Hematopoietic multipotent progenitor cell treated with erythropoietin and hydrocortisone succinate and interleukin-3 and kit ligand, for 15 days (in vitro differentiated cells): ENCODE data around the gene ALDH1A2.

Experiments used
- DNase-seq: peaks from one replicate; pipeline ENCODE4 v3.0.0-alpha.2; 2015; ENCODE audit warnings: low spot score

Gene ALDH1A2

DNA sequence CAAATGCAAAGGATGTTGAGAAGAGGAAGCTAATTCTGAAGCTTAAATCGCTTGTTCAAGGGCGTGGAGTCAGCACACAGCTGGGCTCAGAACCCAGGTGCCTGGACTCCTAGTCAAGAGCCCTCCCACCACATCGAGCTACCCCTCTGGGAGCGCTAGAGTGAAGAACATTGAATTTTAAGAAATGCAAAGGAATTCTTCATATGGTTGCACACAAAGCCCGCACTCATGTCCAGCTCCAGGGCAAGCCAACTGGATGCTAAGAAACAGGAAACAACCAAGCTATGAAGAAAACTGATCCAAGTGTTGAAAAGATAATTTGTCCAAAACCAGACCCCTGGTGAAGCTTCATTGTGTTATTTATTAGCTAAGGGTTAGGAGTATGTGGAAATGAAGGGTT lies 122.3 kb downstream of the ALDH1A2 start:
- DNase-seq = no peak

- no peak for DNase-seq
These were observed 123.7 kb downstream of the ALDH1A2 start for GRCh38 chr15:57941816-57942215.

- DNase-seq = no peak
These were observed 133.2 kb downstream of the ALDH1A2 start for GRCh38 chr15:57932348-57932747.

GRCh38 chr15:57931570-57931969 lies 133.9 kb downstream of the ALDH1A2 start:
- no peak for DNase-seq

DNA sequence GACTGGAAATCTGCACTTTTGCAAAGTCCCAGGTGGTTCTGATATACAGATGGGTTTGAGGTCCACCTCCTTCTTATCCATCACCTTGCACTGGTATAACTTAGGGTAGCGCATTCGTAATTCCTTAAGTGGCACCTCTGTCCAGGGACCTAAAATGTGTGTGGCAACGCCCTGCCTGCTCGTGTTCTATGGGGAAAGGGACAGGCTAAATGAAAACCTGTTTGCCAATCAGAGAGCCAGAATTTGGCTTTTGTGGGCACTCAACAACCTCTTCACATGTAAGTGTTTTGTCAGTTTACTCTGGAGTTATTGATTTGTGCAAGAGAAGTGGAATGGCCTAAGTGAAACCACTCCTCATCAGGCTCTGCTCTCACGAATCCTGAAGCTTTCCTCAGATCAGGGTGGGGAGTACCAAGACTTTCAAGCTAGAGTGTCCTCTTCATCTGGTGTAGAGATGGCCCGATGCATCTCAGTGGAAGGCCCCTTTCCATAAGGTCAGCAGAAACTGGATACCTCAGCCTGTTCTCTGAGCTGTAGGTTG lies 138.3 kb downstream of the ALDH1A2 start:
- no peak for DNase-seq

- no peak for DNase-seq
These were observed 139.9 kb downstream of the ALDH1A2 start for GRCh38 chr15:57925650-57926049.

- DNase-seq = no peak
These were observed 140.9 kb downstream of the ALDH1A2 start for GRCh38 chr15:57924598-57924997.

DNA sequence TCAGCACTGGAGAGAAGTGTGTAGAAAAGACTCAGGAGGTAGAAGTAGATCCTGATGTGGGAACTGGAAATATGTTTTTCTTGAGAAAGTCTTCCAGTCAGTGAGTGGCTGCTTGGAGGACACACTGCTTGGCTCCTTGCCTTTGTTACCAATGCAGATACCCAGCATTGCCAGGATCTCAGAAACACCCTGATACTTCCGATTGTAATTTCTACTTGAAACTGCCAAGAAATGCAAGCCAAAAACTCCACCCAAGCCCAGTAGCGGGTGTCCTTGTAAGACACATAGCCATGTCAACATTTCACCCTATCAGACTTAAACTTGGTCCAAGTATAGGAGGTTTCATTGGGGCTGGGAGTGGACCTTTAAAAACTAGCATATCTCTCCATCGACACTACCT lies 141.8 kb downstream of the ALDH1A2 start:
- no peak for DNase-seq

DNA sequence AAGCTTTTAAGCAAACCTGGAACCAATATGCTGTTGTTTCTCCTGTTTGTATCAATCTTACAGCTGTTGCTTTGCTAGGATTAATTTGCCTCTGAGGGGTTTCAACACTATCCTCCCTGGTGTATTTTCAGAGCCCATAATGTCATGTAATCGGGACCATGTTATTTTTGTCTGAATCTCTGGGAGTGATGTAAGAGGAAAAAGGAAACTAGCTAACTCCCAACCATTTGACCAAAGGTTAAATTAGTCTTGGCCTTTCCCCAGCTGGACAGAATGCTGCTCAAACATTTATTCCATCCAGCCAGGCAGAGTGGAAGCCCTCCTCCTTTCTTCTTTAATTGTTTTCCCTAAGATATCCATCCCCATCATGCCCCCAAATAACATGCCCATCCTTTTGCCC lies 142.2 kb downstream of the ALDH1A2 start:
- DNase-seq = no peak

DNA sequence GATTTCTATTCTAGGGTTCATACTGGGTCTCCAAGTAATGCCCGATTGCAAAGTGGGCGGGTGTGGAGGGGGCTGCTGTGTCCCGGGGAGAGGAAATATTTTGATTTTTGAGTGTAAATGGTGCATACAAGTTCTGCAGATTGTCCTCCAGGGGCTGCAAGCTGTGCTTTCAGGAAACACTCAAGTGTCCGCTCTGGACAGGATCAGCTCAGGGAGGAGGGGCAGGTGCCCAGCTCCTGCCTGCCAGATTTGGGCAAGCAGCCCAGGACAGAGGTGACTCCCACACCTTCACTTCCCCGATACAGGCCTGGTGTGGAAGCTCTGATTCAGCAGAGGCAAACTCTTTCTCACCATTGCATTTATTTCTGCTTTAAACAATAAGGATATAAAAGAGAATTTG lies 142.7 kb downstream of the ALDH1A2 start:
- no peak for DNase-seq

GRCh38 chr15:57921371-57921770 lies 144.1 kb downstream of the ALDH1A2 start:
- DNase-seq = no peak

DNA sequence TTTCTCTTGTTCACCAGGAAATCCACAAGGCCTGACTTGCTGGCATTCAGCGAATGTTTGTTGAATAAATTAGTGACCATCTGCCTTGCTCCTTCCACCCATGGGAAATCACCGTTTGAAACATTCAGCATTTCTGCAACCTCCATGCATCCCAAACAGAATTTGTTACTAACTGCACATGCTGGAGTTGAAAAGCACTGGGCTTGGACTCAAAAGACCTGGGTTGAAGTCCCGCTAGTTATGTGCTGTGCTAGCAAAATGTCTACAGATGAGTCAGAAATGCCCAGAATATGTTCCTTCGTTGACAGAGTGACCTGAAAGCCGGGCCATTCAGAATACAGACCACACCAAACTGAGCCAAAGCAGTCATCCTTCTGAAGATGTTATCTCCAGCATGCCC lies 144.6 kb downstream of the ALDH1A2 start:
- no peak for DNase-seq

DNA sequence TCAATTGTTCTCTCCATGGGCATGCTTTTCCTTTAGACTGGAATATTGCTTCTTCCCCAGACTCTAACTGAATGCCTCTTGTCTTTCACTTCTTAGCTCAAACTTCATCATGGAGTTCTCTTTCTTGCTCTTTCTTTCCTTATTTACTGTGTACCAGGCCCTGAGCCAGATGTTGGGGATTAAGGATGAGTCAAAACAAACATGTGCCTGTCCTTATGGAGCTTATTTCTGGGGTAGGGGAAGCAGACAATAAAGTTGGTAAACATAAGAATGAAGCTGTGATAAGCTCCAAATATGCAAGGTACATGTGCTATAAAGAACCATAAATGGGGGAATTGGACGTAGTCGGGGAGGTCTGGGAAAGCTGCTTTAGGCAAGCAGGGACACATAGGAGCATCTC lies 145.8 kb downstream of the ALDH1A2 start:
- DNase-seq = no peak

GRCh38 chr15:57917998-57918397 lies 147.5 kb downstream of the ALDH1A2 start:
- no peak for DNase-seq

GRCh38 chr15:57916695-57917094 lies 148.8 kb downstream of the ALDH1A2 start:
- no peak for DNase-seq

DNA sequence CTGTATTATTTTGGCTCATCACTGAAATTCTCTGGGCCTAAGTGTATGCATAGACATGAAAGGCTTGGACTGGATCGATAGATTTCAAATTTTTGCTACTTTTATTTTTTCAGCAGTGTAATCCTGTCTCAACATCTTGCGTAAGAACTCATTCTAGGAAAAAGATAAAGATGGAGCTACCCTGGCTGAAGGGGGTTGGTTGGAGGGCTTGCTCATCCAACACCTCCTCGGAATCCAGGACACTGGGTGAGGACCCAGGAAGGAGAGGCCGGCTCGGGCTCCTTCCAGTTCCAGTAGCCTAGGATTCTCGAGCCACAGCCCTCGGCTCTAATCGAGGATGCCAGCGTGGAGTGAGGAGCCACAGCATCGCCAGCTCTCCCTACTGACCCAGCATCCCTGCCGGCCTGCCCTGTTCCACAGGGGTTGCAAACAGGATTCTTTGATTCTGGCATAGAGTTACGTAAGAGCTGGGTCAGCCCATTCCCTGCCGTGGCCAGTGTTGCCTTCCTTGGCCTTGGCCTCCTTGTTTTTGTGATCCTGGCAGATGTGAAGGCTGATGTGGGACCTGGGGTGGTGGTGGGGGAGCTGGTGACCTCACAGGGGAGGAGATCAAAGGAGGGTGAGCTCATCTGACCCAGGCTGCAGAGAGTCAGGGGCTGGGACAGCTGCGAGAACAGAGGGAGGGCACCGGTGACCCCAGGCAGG lies 149.5 kb downstream of the ALDH1A2 start:
- DNase-seq = no peak

- DNase-seq = no peak
These were observed 151.0 kb downstream of the ALDH1A2 start for GRCh38 chr15:57914350-57915055.

DNA sequence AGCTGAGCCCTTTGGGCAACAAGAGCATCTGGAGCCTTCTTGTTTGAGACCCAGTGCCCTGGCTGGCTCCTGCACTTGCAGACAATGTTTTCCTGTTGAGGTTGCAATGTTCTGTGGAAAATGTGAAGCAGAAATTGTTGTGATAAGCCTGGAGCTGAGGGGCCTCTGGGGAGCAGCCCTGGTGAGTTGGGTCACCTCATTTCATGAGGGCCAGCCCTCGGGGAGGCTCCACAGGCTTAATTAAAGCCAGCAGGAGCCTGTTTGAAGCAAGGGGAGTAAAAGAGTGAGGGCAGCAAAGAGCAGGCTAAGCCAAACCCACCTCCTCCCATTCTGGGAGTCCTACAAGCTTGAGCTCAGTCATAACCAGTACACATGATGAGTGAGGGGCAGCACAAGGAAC lies 154.3 kb downstream of the ALDH1A2 start:
- no peak for DNase-seq

DNA sequence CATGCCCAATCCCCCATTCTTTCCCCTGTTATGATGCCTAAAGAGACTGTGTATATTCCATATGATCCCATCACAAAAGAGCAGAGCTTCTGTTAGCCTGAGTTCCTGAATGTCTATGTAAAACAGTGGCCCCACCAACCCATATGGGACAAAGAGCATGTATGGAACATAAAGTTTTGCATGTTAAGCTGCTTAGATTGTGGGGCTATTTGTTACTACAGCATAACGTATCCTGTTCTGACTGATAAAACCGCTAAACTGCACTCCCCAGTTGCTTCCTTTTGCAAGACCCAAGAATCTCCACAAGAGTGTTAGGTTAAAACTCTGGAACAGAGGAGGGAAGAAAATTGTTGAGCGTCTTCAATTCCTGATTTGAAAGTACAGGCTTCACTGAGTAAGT lies 154.8 kb downstream of the ALDH1A2 start:
- DNase-seq = no peak

DNA sequence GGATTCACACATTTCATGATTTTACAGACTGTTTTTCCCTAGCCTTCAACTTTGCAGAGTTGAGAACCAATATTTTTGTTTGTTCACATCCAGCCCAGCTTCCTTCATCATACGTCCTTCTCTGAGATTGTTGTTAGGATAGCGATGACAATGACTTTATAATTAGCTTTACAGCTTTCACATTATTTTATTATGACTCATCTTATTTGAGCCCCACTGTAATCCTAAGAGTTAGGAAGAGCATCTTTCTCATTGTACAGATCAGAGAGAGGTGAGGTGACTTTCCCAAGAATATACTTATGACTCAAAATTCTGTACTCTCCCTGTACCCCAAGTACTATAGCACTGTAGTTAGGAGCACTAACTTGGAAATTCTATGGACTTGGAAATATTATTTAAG lies 156.1 kb downstream of the ALDH1A2 start:
- no peak for DNase-seq

GRCh38 chr15:57903626-57904025 lies 161.9 kb downstream of the ALDH1A2 start:
- DNase-seq = no peak
